Subcutaneous abdominal adipose tissue (tissue), 5 donors: Measurements from ENCODE around the gene KRTAP12-1.

Source experiments
- H3K27ac ChIP-seq: one replicate; pipeline ENCODE4 v1.7.0; 2013; ENCODE audit warnings: low read depth, mild to moderate bottlenecking, inconsistent platforms, low read length, moderate library complexity
- H3K27me3 ChIP-seq, 5 donors: one replicate each; pipeline ENCODE4 v1.7.0; 2013; ENCODE audit warnings: low read length in 5 of 5, inconsistent platforms in 1 of 5; ENCODE audit not compliant: control insufficient read depth in 5 of 5, insufficient read depth in 4 of 5
- H3K36me3 ChIP-seq, 5 donors: one replicate each; pipeline ENCODE4 v1.7.0; 2013; ENCODE audit warnings: low read length in 5 of 5; ENCODE audit not compliant: control insufficient read depth in 5 of 5, insufficient read depth in 5 of 5
- H3K4me1 ChIP-seq, 5 donors: one replicate each; pipeline ENCODE4 v1.7.0; 2013; ENCODE audit warnings: low read length in 5 of 5, mild to moderate bottlenecking in 3 of 5, moderate library complexity in 1 of 5; ENCODE audit not compliant: control insufficient read depth in 5 of 5, insufficient read depth in 5 of 5
- H3K4me3 ChIP-seq, 5 donors: one replicate each; pipeline ENCODE4 v1.7.0; 2013; ENCODE audit warnings: low read length in 5 of 5, low read depth in 1 of 5
- H3K9ac ChIP-seq, 5 donors: one replicate each; pipeline ENCODE4 v1.7.0; 2013; ENCODE audit warnings: low read length in 5 of 5, mild to moderate bottlenecking in 4 of 5, moderate library complexity in 3 of 5
- H3K9me3 ChIP-seq, 5 donors: one replicate each; pipeline ENCODE4 v1.7.0; 2013; ENCODE audit warnings: low read length in 5 of 5; ENCODE audit not compliant: control insufficient read depth in 5 of 5
- donor health status: healthy.
- donor health status: healthy.
- donor health status: healthy.
- donor health status: healthy.
- donor health status: healthy.

KRTAP12-1 gene

GRCh38 chr21:44712203-44713028, 30.5 kb upstream of the KRTAP12-1 start:
- Histone ChIP-seq H3K4me3 (no peak overlapping the region), H3K27ac (no peak overlapping the region), H3K9ac (no peak overlapping the region), H3K9me3 (no peaks in the 10 kb centered on the region), H3K4me1 (peaks cover 0 to 18% (median 10%) of the 10 kb centered on the region in 5 donors), H3K27me3 (peaks cover 38 to 69% (median 61%) of the 10 kb centered on the region in 5 donors), H3K36me3 (no peaks in the 10 kb centered on the region)

GRCh38 chr21:44711327-44712202, 29.6 kb upstream of the KRTAP12-1 start, which contains the start of gene TSPEAR:
Gene TSPEAR, minus strand, starts transcription at chr21:44711572. Its CDS starts 58 bp downstream, at chr21:44711514.
- no peak within 1 kb of the TSS for H3K27ac ChIP-seq
- H3K4me1 ChIP-seq: peaks cover 0 to 18% (median 10%) of the 10 kb centered on the region in 5 donors
- peaks cover 44 to 74% (median 64%) of the 10 kb centered on the region in 5 donors for H3K27me3 ChIP-seq
- H3K4me3 ChIP-seq: no peak within 1 kb of the TSS
- H3K36me3 ChIP-seq: no peaks in the 10 kb centered on the region
- no peak within 1 kb of the TSS for H3K9ac ChIP-seq
- no peaks in the 10 kb centered on the region for H3K9me3 ChIP-seq

GRCh38 chr21:44710756-44711326, 28.9 kb upstream of the KRTAP12-1 start:
- H3K9me3 ChIP-seq: peaks cover 0 to 4% (median 0%) of the 10 kb centered on the region in 5 donors
- H3K4me1 ChIP-seq: peaks cover 0 to 18% (median 10%) of the 10 kb centered on the region in 5 donors
- H3K4me3 ChIP-seq: no peak overlapping the region
- no peak overlapping the region for H3K9ac ChIP-seq
- H3K27ac ChIP-seq: no peak overlapping the region
- H3K27me3 ChIP-seq: peaks cover 51 to 80% (median 71%) of the 10 kb centered on the region in 5 donors
- H3K36me3 ChIP-seq: no peaks in the 10 kb centered on the region

GRCh38 chr21:44710294-44710665, 28.3 kb upstream of the KRTAP12-1 start:
- H3K27me3 ChIP-seq: peaks cover 51 to 80% (median 71%) of the 10 kb centered on the region in 5 donors
- no peak overlapping the region for H3K4me3 ChIP-seq
- peaks cover 0 to 4% (median 0%) of the 10 kb centered on the region in 5 donors for H3K9me3 ChIP-seq
- no peak overlapping the region for H3K9ac ChIP-seq
- H3K36me3 ChIP-seq: no peaks in the 10 kb centered on the region
- H3K27ac ChIP-seq: no peak overlapping the region
- peaks cover 0 to 18% (median 10%) of the 10 kb centered on the region in 5 donors for H3K4me1 ChIP-seq

GRCh38 chr21:44709426-44710293, 27.7 kb upstream of the KRTAP12-1 start:
- Histone ChIP-seq H3K27ac (no peak overlapping the region), H3K27me3 (peaks cover 51 to 78% (median 72%) of the 10 kb centered on the region in 5 donors), H3K36me3 (no peaks in the 10 kb centered on the region), H3K9ac (no peak overlapping the region), H3K9me3 (peaks cover 0 to 4% (median 0%) of the 10 kb centered on the region in 5 donors), H3K4me1 (peaks cover 0 to 18% (median 10%) of the 10 kb centered on the region in 5 donors), H3K4me3 (peak overlapping the region in 1 of 5 donors; percentile 23)

GRCh38 chr21:44708866-44709425, 27.0 kb upstream of the KRTAP12-1 start:
- Histone ChIP-seq H3K27me3 (peaks cover 51 to 84% (median 77%) of the 10 kb centered on the region in 5 donors), H3K36me3 (no peaks in the 10 kb centered on the region), H3K9me3 (peaks cover 0 to 4% (median 0%) of the 10 kb centered on the region in 5 donors), H3K4me3 (peak overlapping the region in 1 of 5 donors; percentile 23), H3K27ac (no peak overlapping the region), H3K9ac (no peak overlapping the region), H3K4me1 (peaks cover 0 to 18% (median 10%) of the 10 kb centered on the region in 5 donors)

GRCh38 chr21:44708213-44708865, 26.4 kb upstream of the KRTAP12-1 start:
- Histone ChIP-seq H3K9me3 (peaks cover 0 to 4% (median 0%) of the 10 kb centered on the region in 5 donors), H3K9ac (no peak overlapping the region), H3K27me3 (peaks cover 52 to 84% (median 77%) of the 10 kb centered on the region in 5 donors), H3K4me3 (no peak overlapping the region), H3K4me1 (peaks cover 0 to 18% (median 10%) of the 10 kb centered on the region in 5 donors), H3K27ac (no peak overlapping the region), H3K36me3 (no peaks in the 10 kb centered on the region)

- no peak overlapping the region for H3K4me3 ChIP-seq
- H3K36me3 ChIP-seq: no peaks in the 10 kb centered on the region
- peaks cover 53 to 84% (median 77%) of the 10 kb centered on the region in 5 donors for H3K27me3 ChIP-seq
- peaks cover 0 to 4% (median 0%) of the 10 kb centered on the region in 5 donors for H3K9me3 ChIP-seq
- H3K4me1 ChIP-seq: peaks cover 0 to 18% (median 10%) of the 10 kb centered on the region in 5 donors
- H3K27ac ChIP-seq: no peak overlapping the region
- H3K9ac ChIP-seq: no peak overlapping the region
Measured at GRCh38 chr21:44706706-44707581, 25.0 kb upstream of the KRTAP12-1 start.
